HepG2 (cell line): ENCODE measurements around the gene SEZ6. TPM values are rescaled to one million over a fixed set of nuclear protein-coding genes. Genes with fewer than 3 reads are reported as not detected.

ENCODE experiments used
- ARNT ChIP-seq: fragments of 450-650 bp; IDR thresholded peaks from 2 replicates; pipeline ENCODE4 v1.6.1; 2017
- ARNTL ChIP-seq: sonication (generic); formaldehyde crosslinking; IDR thresholded peaks from 2 replicates; pipeline ENCODE4 v1.4.0; 2020; ENCODE audit warnings: mild to moderate bottlenecking, missing genetic modification reagents
- DNMT1 ChIP-seq: sonication (generic); formaldehyde crosslinking; IDR thresholded peaks from 2 replicates; pipeline ENCODE4 v1.5.1; 2020; ENCODE audit warnings: mild to moderate bottlenecking, missing genetic modification reagents
- ETV5 ChIP-seq: IDR thresholded peaks from 2 replicates; pipeline ENCODE4 v1.6.1; 2018; ENCODE audit warnings: missing biosample characterization, missing genetic modification reagents, inconsistent platforms, borderline replicate concordance
- NPAS2 ChIP-seq: sonication (generic); formaldehyde crosslinking; IDR thresholded peaks from 2 replicates; pipeline ENCODE4 v1.8.0; 2022; ENCODE audit warnings: mild to moderate bottlenecking, missing genetic modification reagents, borderline replicate concordance
- NR1H2 ChIP-seq: sonication (generic); formaldehyde crosslinking; IDR thresholded peaks from 2 replicates; pipeline ENCODE4 v1.8.1; 2022; ENCODE audit warnings: low read depth, missing genetic modification reagents, borderline replicate concordance
- TBP ChIP-seq: sonication (generic); formaldehyde crosslinking; IDR thresholded peaks from 2 replicates; pipeline ENCODE4 v1.5.0; 2020; ENCODE audit warnings: missing genetic modification reagents
- ZBTB7A ChIP-seq: sonication (generic); formaldehyde crosslinking; IDR thresholded peaks from 2 replicates; pipeline ENCODE4 v1.8.0; 2022; ENCODE audit warnings: mild to moderate bottlenecking, missing genetic modification reagents
- ZFAT ChIP-seq: sonication (generic); formaldehyde crosslinking; conservative IDR thresholded peaks from 2 replicates; pipeline ENCODE4 v1.8.1; 2023; ENCODE audit warnings: missing genetic modification reagents, inconsistent platforms
- ZNF253 ChIP-seq: sonication (generic); formaldehyde crosslinking; IDR thresholded peaks from 2 replicates; pipeline ENCODE4 v1.8.0; 2022; ENCODE audit warnings: mild to moderate bottlenecking, missing genetic modification reagents, borderline replicate concordance
- ZNF720 ChIP-seq: sonication (generic); formaldehyde crosslinking; IDR thresholded peaks from 2 replicates; pipeline ENCODE4 v1.4.0; 2020; ENCODE audit warnings: missing genetic modification reagents
- ZNF75D ChIP-seq: sonication (generic); formaldehyde crosslinking; IDR thresholded peaks from 2 replicates; pipeline ENCODE4 v1.8.1; 2023; ENCODE audit warnings: missing genetic modification reagents, mild to moderate bottlenecking, borderline replicate concordance
- ZNF766 ChIP-seq: sonication (generic); formaldehyde crosslinking; IDR thresholded peaks from 2 replicates; pipeline ENCODE4 v1.5.0; 2020; ENCODE audit warnings: missing genetic modification reagents, borderline replicate concordance
- ZSCAN30 ChIP-seq: sonication (generic); formaldehyde crosslinking; IDR thresholded peaks from 2 replicates; pipeline ENCODE4 v1.5.0; 2020; ENCODE audit warnings: mild to moderate bottlenecking, missing genetic modification reagents
- polyA plus RNA-seq, 8 experiments: library from polyadenylated mRNA; depleted of rRNA in 3 of 8; stranded (reverse) in 7 of 8; unstranded in 1 of 8; fragments of >200 nt; fragmentation: Illumina TruSeq in 4 of 8; extraction: Trizol in 4 of 8; gene quantifications; 2 replicates each; pipeline versions ENCODE4 v1.2.1 to v1.2.3, GENCODE V29; 2011 to 2016; ENCODE audit warnings: low read depth in 4 of 8, missing spikeins in 1 of 8, mixed read lengths in 1 of 8; ENCODE audit not compliant: insufficient read depth in 1 of 8
- total RNA-seq, 5 experiments: library from RNA; depleted of rRNA; stranded (reverse); fragments of >200 nt; fragmentation: Illumina TruSeq; extraction: Trizol; gene quantifications; 2 replicates each; pipeline ENCODE4 v1.2.3, GENCODE V29; 2016; ENCODE audit warnings: low read depth in 1 of 5
- TF ChIP-seq, protein P1 (sequence below): IDR thresholded peaks from 2 replicates; pipeline ENCODE4 v1.6.1; 2016; ENCODE audit warnings: missing compliant biosample characterization, missing genetic modification reagents, borderline replicate concordance
- TF ChIP-seq, protein P2 (sequence below): sonication (generic); formaldehyde crosslinking; IDR thresholded peaks from 2 replicates; pipeline ENCODE4 v1.8.1; 2023; ENCODE audit warnings: missing genetic modification reagents, mild to moderate bottlenecking, borderline replicate concordance
- TF ChIP-seq, protein P3 (sequence below): sonication (generic); formaldehyde crosslinking; IDR thresholded peaks from 2 replicates; pipeline ENCODE4 v1.5.0; 2020; ENCODE audit warnings: missing genetic modification reagents
- TF ChIP-seq, protein P4 (sequence below): sonication (generic); formaldehyde crosslinking; IDR thresholded peaks from 2 replicates; pipeline ENCODE4 v1.8.1; 2022; ENCODE audit warnings: mild to moderate bottlenecking, missing genetic modification reagents
- TF ChIP-seq, protein P5 (sequence below): sonication (generic); formaldehyde crosslinking; IDR thresholded peaks from 2 replicates; pipeline ENCODE4 v1.5.0; 2020; ENCODE audit warnings: mild to moderate bottlenecking, missing genetic modification reagents, borderline replicate concordance
- TF ChIP-seq, protein P6 (sequence below): sonication (generic); formaldehyde crosslinking; IDR thresholded peaks from 2 replicates; pipeline ENCODE4 v1.4.0; 2020; ENCODE audit warnings: missing genetic modification reagents
- TF ChIP-seq, protein P7 (sequence below): sonication (generic); formaldehyde crosslinking; IDR thresholded peaks from 2 replicates; pipeline ENCODE4 v1.4.0; 2020; ENCODE audit warnings: missing genetic modification reagents

SEZ6 gene
- total and polyA plus RNA-seq, 2 of the 13 experiments (the other 11 are each of a cell fraction or from before 2014, with no cell fraction given): not detected

DNA sequence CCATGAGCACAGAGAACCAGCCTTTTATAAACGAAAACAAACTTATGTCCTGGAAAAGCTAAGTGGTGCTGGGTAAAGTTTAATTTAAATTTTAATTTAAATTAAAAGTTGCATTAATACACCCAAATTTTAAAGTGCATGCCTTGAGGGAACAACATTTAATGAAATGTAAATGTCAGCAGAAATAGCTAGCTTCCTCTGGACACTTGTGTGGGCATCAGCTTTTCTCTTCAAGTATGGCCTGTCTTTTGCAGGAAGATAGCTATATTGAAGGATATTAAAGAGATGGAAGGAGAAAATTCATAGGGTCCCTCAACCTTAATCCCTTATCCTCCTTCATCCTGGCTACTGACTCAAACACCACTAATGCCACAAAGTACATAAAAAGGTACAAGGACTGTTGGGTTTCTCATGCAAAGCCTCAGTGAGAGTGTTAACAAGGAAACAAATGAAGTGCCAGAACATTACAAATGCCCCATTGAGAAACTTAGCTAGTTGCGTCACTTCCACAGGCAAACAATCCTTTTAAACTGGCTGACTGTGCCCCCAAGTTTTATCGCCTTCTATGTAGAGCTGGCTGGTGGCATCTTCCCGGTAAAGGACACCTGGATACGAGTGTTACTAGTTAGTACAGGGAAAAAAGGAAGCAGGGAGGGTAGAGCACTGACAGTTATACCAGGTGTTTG lies 68.6 kb downstream of the SEZ6 start (continued):
- TF ChIP-seq ZNF720 (no peak), DNMT1 (CRISPR knock-in tag) (no peak), TBP (CRISPR knock-in tag) (no peak), ZFAT (CRISPR knock-in tag) (no peak), ZBTB7A (CRISPR knock-in tag) (no peak), ZNF253 (no peak), NPAS2 (CRISPR knock-in tag) (no peak), ARNTL (CRISPR knock-in tag) (no peak), ZNF75D (no peak), NR1H2 (CRISPR knock-in tag) (no peak), ETV5 (peak; percentile 79; the same call in 1 of the 2 replicates), ZNF766 (CRISPR knock-in tag) (0 out of 2 replicates have a peak, but pooled peaks have one; percentile 40), ZSCAN30 (CRISPR knock-in tag) (no peak), ARNT (no peak)
- TF ChIP-seq, protein P1, sequence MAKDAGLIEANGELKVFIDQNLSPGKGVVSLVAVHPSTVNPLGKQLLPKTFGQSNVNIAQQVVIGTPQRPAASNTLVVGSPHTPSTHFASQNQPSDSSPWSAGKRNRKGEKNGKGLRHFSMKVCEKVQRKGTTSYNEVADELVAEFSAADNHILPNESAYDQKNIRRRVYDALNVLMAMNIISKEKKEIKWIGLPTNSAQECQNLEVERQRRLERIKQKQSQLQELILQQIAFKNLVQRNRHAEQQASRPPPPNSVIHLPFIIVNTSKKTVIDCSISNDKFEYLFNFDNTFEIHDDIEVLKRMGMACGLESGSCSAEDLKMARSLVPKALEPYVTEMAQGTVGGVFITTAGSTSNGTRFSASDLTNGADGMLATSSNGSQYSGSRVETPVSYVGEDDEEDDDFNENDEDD (CRISPR knock-in tag): peak; percentile 20; the same call in 1 of the 2 replicates
- TF ChIP-seq, protein P2, sequence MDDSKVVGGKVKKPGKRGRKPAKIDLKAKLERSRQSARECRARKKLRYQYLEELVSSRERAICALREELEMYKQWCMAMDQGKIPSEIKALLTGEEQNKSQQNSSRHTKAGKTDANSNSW: no peak
- TF ChIP-seq, protein P3, sequence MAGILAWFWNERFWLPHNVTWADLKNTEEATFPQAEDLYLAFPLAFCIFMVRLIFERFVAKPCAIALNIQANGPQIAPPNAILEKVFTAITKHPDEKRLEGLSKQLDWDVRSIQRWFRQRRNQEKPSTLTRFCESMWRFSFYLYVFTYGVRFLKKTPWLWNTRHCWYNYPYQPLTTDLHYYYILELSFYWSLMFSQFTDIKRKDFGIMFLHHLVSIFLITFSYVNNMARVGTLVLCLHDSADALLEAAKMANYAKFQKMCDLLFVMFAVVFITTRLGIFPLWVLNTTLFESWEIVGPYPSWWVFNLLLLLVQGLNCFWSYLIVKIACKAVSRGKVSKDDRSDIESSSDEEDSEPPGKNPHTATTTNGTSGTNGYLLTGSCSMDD (CRISPR knock-in tag): no peak
- TF ChIP-seq, protein P4, sequence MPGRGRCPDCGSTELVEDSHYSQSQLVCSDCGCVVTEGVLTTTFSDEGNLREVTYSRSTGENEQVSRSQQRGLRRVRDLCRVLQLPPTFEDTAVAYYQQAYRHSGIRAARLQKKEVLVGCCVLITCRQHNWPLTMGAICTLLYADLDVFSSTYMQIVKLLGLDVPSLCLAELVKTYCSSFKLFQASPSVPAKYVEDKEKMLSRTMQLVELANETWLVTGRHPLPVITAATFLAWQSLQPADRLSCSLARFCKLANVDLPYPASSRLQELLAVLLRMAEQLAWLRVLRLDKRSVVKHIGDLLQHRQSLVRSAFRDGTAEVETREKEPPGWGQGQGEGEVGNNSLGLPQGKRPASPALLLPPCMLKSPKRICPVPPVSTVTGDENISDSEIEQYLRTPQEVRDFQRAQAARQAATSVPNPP: no peak
- TF ChIP-seq, protein P5, sequence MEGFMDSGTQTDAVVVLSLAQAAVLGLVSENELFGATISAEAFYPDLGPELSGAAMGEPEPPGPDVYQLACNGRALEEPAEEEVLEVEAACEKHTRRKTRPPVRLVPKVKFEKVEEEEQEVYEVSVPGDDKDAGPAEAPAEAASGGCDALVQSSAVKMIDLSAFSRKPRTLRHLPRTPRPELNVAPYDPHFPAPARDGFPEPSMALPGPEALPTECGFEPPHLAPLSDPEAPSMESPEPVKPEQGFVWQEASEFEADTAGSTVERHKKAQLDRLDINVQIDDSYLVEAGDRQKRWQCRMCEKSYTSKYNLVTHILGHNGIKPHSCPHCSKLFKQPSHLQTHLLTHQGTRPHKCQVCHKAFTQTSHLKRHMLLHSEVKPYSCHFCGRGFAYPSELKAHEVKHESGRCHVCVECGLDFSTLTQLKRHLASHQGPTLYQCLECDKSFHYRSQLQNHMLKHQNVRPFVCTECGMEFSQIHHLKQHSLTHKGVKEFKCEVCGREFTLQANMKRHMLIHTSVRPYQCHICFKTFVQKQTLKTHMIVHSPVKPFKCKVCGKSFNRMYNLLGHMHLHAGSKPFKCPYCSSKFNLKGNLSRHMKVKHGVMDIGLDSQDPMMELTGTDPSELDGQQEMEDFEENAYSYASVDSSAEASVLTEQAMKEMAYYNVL (CRISPR knock-in tag): 0 out of 2 replicates have a peak, but pooled peaks have one; percentile 32
- TF ChIP-seq, protein P6, sequence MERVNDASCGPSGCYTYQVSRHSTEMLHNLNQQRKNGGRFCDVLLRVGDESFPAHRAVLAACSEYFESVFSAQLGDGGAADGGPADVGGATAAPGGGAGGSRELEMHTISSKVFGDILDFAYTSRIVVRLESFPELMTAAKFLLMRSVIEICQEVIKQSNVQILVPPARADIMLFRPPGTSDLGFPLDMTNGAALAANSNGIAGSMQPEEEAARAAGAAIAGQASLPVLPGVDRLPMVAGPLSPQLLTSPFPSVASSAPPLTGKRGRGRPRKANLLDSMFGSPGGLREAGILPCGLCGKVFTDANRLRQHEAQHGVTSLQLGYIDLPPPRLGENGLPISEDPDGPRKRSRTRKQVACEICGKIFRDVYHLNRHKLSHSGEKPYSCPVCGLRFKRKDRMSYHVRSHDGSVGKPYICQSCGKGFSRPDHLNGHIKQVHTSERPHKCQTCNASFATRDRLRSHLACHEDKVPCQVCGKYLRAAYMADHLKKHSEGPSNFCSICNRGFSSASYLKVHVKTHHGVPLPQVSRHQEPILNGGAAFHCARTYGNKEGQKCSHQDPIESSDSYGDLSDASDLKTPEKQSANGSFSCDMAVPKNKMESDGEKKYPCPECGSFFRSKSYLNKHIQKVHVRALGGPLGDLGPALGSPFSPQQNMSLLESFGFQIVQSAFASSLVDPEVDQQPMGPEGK (CRISPR knock-in tag): peak; percentile 63
- TF ChIP-seq, protein P7, sequence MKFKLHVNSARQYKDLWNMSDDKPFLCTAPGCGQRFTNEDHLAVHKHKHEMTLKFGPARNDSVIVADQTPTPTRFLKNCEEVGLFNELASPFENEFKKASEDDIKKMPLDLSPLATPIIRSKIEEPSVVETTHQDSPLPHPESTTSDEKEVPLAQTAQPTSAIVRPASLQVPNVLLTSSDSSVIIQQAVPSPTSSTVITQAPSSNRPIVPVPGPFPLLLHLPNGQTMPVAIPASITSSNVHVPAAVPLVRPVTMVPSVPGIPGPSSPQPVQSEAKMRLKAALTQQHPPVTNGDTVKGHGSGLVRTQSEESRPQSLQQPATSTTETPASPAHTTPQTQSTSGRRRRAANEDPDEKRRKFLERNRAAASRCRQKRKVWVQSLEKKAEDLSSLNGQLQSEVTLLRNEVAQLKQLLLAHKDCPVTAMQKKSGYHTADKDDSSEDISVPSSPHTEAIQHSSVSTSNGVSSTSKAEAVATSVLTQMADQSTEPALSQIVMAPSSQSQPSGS (CRISPR knock-in tag): no peak
